ENCODE results near the gene RMI2.
"Not testable (repeated sequence)": the region's sequence is repeated elsewhere in the genome, so short reads cannot be mapped to it uniquely, and the experiment has no call there.

RMI2 gene

DNA sequence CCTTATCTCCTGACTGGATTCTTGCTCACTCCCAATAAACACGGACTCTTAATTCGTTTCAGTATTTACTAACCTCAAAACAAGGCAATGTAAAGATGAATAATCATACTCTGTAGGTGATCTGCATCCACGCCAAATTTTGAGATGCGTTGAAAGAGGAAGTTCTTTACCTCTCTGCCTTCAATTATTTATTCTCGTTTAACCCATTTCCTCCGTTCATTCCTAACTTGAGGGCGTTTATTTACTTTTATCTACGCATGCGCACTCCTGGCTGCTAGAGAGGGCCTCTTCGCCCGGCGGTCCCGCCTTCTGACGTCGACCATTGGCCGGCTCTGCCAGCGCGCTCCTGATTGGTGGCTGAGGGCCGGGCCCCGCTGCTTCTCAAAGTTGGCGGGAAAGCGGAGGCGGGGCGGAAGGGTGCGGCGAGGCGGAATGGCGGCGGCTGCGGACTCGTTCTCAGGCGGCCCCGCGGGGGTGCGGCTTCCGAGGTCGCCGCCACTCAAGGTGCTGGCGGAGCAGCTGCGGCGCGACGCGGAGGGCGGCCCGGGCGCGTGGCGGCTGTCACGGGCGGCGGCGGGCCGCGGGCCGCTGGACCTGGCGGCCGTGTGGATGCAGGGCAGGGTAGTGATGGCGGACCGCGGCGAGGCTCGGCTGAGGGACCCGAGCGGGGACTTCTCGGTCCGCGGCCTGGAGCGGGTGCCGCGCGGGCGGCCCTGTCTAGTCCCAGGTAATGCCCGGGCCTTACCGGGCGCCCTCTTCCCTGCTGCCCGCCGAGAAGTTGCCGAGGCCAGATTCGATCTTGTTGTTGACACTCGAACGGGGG lies at the start of gene RMI2:
TSS of gene RMI2 (plus strand) at position 420 of the 823 bp plus-strand sequence. CDS start at position 433, 13 bp downstream.
- peak; percentile 98 for DNase-seq

GRCh38 chr16:11295672-11296071 lies 49.6 kb upstream of the RMI2 start:
- no peak for DNase-seq

GRCh38 chr16:11296351-11296705 lies 48.9 kb upstream of the RMI2 start:
- no peak for DNase-seq

DNA sequence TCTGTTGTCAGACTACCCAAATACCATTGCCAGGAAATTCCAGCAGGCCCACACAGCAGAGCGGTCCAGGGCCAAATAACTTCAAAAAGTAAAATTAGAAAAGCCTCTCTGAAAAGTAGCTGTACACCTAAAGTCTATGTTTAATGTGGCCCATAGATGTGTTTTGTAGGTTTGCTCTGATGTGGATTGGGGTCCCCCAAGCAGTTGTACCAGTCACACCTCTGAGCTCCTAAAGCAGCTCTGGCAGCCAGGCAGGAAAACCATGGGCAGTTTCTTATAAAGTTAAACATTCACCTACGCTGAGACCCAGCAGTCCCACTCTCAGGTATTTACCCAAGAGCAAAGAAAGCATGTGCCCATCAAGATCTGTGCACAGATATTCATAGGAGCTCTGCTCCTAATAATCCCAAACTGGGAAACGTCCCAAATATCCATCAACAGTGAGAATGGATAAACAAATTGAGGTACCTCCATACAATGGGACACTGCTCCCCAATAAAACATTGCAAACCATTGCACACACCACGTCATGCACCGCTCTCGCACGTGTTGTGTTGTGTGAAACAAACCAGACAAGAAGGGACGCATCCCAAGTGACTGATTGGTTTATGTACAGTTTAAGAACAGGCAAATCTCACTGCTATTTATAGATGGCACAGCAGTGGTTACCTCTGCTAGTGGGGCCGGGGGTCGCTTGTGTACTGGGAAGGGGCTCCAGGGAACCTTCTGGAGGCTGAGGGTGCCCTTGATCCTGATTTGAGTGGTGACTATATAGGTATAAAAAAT lies 48.4 kb upstream of the RMI2 start:
- DNase-seq = no peak

DNA sequence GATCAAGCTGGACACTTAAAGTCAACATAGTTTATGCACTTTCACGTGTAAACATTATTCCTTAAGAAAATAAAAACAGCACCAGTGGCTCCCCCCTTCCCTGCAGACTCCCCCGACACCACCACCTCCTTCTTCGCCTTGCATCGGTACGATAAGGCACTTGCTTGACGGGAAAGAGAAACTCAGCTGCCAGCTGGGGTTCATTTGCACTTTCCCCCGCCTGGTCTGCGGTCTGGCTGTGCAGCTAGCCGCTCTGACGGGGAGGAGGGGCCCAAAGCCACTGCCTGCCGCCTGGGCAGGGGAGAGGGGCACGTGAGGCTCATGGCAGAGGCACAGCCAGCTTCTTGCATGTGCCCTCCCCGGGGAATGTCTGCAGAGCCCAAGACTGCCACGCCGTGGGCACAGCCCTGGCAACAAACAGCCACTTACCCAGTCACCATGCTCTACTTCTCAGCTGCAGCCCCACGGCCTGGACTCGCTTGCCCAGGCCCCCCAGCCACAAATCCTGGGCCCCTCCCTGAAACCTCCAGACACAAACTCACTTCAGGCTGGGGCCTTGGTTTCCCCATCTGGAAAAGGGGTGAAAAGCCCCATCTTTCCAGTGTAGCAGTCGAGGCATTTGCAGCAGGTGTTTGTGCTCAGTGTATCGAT lies 47.6 kb upstream of the RMI2 start:
- peak; percentile 80 for DNase-seq

DNA sequence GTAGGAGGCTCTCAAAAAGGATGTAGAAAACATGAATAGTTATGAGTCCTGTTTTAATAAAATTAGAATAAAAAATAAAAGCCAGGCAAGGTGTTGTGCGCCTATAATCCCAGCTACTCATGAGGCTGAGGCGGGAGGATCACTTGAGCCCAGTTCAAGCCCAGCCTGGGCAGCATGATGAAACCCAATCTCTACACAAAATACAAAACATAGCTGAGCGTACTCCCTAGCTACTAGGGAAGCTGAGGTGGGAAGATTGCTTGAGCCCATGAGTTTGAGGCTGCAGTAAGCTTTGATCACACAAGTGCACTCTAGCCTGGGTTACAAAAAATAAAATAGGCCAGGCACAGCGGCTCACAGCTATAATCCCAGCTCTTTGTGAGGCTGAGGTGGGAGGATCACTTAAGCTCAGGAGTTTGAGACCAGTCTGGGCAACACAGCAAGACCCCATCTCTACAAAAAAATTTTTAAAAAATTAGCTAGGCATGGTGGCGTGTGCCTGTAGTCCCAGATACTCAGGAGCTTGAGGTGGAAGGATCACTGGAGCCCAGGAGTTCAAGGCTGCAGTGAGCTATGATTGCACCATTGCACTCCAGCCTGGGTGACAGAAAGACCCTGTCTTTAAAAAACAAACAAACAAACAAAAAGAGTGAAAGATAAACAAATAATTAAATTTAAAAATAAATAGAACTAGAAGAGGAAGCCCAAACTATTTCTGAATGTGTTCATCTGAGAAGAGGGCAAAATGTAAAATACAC lies 46.9 kb upstream of the RMI2 start:
- no peak for DNase-seq

- not testable (repeated sequence) for DNase-seq
Observed at GRCh38 chr16:11298950-11299547, 46.2 kb upstream of the RMI2 start.

GRCh38 chr16:11299865-11300559 lies 45.2 kb upstream of the RMI2 start:
- DNase-seq = no peak

DNA sequence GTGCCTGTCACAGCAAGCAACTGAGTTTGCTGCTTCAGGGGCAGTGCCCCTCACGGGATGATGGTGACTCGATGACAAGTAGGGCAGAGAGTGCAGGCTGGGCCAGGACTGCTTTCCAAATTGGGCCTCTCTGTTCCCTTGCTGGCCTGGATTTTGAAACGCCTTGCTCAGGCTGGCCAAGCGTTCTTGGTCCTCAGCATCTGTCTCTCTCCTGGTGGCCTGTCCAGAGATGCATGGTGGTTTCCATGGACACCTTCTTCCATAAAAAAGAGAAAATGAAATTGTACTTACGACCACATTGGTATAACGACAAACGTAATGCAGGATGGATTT lies 44.7 kb upstream of the RMI2 start:
- no peak for DNase-seq

DNA sequence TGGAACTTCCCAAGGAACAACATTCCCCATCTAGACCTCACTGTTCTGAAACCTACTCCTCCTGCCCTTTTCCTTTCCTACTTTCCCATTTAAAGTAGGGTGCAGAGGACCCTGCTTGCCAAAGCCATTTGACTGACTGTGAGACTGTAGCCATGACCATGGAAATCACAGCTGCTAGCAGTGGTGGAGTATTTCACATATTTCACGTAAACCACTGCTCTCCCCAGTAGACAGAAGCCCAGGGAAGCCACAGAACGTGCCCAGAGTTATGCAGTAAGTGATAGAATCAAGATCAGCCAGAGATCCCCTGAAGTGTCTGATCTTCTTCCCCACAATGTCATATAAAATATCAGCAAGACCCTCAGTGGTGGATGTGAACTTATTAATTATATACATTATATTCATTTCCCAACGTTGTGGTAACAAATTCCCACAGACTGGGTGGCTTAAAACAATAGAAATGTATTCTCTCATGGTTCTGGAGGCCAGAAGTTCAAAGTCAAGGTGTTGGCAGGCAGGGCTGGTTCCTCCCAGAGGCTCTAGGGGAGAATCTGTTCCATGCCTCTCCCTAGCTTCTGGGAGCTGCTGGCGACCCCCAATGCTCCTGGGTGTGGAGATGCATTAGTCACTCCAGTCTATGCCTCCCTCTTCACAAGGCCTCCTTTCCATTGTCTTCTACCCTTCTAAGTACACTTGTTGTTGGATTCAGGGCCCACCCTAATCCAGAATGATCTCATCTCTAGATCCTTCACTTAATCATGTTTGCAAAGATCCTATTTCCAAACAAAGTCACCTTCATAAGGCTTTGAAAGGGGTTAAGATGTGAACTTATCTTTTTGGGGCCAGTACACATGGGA lies 43.4 kb upstream of the RMI2 start:
- DNase-seq = no peak

DNA sequence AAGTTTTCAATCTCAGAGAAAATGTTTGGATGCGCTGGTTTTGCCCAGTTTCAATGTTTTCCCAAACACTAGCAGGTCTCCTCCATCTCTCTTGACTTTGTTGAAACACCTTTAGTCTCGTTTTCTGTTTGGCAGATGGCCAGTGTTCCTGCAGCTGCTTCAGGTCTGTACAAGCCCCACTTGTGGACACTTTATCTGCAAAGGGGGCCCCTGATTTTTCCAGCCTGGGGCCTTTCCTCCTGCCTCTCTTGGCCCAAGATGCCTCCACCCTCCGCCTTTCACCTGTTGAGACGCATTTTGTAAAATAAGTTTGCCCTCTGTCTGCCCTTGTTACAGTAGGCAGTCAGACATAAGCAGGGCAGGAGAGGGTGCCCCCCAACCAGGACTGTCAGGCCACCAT lies 42.3 kb upstream of the RMI2 start:
- DNase-seq = peak; percentile 93

DNA sequence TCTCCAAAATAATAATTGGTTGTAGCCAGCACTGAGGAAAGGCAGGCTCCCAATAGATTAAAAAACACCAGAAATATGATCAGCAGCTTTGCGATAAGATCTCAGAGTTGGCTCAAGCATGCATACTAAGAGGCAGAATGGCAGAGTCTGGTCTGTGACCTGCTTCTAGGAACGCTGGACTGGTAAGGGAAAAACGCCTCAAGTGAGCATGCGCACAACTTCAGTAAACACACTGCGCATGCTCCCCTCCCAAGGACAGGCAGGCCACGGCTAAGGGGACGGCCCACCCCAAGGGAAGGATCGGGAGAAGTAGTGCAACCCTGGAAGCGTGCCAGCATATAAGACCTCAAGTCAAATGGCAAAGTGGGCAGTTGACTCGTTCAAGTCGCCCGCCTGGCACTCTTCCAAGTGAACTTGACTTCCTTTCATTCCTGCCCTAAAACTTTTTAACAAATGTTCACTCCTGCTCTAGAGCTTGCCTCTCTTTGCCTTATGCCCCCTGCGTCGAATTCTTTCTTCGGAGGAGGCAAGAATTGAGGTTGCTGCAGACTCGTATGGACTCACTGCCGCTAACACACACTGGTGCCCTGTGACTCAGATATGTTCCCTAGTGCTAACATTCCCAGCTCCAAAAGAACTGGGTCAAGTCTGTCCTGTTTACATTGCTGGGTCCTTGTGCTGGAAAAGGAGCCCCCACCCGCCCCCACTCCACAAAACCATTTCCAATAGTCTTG lies 41.7 kb upstream of the RMI2 start:
- peak; percentile 29 for DNase-seq

GRCh38 chr16:11306381-11306780 lies 38.9 kb upstream of the RMI2 start:
- no peak for DNase-seq

DNA sequence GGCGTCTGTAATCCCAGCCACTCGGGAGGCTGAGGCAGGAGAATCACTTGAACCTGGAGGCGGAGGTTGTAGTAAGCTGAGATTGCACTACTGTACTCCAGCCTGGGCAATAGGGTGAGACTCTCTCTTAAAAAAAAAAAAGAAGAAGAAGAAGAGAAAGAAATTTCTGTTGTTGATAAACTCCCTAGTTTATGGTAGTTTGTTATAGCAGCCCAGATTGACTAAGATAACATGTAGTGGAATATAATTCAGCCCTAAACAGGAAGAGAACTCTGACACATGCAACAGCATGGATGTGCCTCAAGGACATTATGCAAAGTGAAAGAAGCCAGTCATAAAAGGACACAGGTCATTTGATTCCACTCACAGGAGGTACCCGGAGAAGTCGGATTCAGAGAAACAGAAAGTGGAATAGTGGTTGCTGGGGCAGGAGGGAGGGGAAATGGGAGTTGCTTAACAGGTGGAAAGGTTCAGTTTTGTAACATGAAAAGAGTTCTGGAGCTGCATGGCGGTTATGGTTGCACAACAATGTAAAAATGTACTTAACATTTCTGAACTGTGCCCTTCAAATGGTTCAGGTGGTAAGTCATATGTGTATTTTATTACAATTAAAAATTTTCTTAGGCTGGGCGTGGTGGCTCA lies 38.1 kb upstream of the RMI2 start:
- DNase-seq = no peak

GRCh38 chr16:11307639-11308492 lies 37.4 kb upstream of the RMI2 start:
- DNase-seq = no peak

DNA sequence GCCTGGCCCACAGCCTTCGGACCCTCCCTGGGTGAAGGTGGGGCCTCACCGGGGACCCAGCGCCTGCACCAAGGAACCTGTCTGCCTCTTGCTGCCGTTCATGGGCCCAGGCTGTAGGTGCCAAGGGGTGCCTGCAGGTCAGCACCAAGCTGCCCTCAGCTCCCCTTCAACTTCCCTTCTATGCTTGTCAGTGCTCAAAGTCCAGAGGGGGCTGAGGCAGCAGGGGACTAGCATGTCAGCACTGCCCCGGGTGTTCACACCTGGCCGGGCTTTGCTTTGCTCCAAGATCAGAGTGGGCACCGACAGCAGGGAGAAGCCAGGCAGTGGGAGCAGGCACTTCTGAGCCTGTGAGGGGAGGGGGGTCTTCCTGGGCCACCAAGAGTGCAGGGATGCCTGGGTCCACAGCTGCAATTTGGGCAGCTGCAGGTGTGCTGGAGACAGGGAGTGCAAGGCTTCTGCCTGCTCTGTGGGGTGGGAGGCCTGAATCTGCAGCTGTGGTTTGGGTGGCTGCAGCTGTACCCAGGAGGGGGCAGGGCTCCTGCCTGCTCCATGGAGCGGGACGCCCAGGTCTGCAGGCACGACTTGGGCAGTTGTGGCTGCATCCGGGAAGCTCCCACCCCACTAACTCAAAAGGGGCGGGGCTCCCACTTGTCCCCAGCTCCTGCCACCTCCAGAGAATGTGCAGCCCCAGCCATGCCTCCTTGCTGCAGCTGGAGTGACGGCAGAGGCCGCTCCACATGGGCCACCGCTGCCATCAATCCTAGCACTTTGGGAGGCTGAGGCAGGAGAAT lies 36.6 kb upstream of the RMI2 start:
- no peak for DNase-seq

DNA sequence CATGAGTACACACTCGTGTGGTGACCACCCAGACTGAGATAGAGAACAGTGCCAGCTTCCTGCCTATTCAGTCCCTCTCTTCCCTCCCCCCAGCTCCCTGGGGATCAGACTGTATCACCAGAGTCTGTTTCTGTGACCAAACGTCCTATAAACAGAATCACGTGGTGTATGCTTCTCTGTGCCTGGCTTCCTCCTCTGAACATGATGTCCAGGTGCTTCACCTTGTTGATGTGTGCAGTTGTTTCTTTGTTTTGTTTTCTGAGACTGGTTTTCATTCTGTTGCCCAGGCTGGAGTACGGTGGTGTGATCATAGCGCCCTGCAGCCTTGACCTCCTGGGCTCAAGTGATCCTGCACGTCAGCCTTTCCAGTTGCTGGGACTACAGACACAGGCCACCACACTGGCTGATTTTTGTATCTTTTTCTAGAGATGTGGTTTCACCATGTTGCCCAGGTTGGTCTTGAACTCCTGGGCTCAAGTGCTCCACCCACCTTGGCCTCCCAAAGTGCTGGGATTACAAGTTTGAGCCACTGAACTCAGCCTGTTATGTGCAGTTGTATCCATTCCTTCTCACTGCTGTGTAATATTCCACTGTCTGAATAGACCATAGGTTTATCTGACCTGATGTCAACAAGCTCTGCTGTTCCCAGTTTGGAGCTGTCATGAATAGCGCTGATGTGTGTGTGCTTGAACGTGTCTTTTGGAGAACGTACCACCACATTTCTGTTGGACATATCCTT lies 35.2 kb upstream of the RMI2 start:
- DNase-seq = peak; percentile 61
